Measurements from ENCODE around the gene GNPDA2. TPM values are rescaled to one million over a fixed set of nuclear protein-coding genes. Genes with fewer than 3 reads are reported as not detected.

GNPDA2 gene
- total RNA-seq, 1 donor from 2014 or later = 21.3 TPM

GRCh38 chr4:44668526-44668925 is 57.8 kb downstream of the GNPDA2 start:
- no peak for TF ChIP-seq CTCF (IDR thresholded peaks at IDR 0.05; ENCODE audit: insufficient read depth, low read length, poor library complexity, severe bottlenecking)
- H3K36me3 ChIP-seq (ENCODE audit: control insufficient read depth, insufficient read depth, low read length) = no peaks in the 10 kb centered on the region
- H3K4me3 ChIP-seq (ENCODE audit: low read depth, low read length) = no peak overlapping the region
- H3K27me3 ChIP-seq (ENCODE audit: control insufficient read depth, insufficient read depth, low read length) = no peaks in the 10 kb centered on the region
- no peak for DNase-seq (ENCODE audit: low read depth)

DNA sequence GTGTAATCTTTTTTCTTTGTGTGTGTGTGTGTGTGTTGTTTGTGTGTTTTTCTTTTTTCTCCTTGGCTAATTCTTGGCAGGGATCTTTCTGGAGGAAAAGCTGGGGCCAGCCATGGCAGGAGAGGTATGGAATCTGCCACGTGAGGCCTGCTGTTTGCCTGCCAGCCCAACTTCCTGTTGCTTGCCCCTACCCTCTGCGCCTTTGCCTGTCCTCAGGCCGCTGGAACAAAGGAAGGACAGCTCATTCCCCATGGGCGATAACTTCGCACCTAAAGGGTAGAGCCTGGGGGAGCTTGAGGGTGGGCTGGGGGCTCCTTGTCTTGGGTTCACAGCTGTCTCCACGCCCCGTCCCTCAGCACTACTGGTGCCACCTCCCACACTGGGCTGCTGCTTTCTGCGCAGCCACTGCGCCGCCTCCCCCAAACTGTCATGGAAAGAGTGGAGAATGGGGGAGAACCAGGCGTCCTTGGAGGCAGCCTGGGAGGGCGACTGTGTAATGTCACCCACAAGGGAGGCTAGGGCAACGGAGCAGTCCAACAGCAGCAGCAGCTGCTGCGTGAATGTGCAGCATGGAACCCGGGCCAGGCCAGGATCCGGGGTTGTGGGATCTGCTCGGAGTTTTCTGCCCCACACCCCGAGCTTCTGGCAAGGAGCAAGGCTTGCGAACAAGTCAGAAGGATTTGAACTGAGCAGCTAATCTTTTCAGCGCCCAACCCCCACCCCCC is 62.7 kb downstream of the GNPDA2 start:
- Histone ChIP-seq H3K27me3 (ENCODE audit: control insufficient read depth, insufficient read depth, low read length) (no peaks in the 10 kb centered on the region), H3K36me3 (ENCODE audit: control insufficient read depth, insufficient read depth, low read length) (no peaks in the 10 kb centered on the region), H3K4me3 (ENCODE audit: low read depth, low read length) (no peak overlapping the region)
- DNase-seq (ENCODE audit: low read depth) = no peak
- TF ChIP-seq CTCF (IDR thresholded peaks at IDR 0.05; ENCODE audit: insufficient read depth, low read length, poor library complexity, severe bottlenecking) = no peak

DNA sequence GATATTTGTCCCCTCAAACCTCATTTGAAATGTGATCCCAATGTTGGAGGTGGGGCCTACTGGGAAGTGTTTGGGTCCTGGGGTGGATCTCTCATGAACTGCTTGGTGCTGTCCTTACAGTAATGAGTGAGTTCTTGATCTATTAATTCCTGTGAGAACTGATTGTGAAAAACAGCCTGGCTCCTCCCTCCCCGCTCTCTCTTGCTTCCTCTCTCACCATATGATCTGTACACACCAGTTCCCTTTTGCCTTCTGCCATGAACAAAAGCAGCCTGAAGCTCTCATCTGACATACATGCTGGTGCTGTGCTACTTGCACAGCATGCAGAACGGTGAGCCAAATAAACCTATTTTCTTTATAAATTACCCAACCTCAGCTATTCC is 63.7 kb downstream of the GNPDA2 start:
- no peak overlapping the region for H3K4me3 ChIP-seq (ENCODE audit: low read depth, low read length)
- no peak for DNase-seq (ENCODE audit: low read depth)
- no peaks in the 10 kb centered on the region for H3K27me3 ChIP-seq (ENCODE audit: control insufficient read depth, insufficient read depth, low read length)
- H3K36me3 ChIP-seq (ENCODE audit: control insufficient read depth, insufficient read depth, low read length) = no peaks in the 10 kb centered on the region
- TF ChIP-seq CTCF (IDR thresholded peaks at IDR 0.05; ENCODE audit: insufficient read depth, low read length, poor library complexity, severe bottlenecking) = no peak

- Histone ChIP-seq H3K27me3 (ENCODE audit: control insufficient read depth, insufficient read depth, low read length) (no peaks in the 10 kb centered on the region), H3K36me3 (ENCODE audit: control insufficient read depth, insufficient read depth, low read length) (no peaks in the 10 kb centered on the region), H3K4me3 (ENCODE audit: low read depth, low read length) (no peak overlapping the region)
- no peak for TF ChIP-seq CTCF (IDR thresholded peaks at IDR 0.05; ENCODE audit: insufficient read depth, low read length, poor library complexity, severe bottlenecking)
- DNase-seq (ENCODE audit: low read depth) = no peak
Measured at GRCh38 chr4:44661940-44662622, 64.3 kb downstream of the GNPDA2 start.

DNA sequence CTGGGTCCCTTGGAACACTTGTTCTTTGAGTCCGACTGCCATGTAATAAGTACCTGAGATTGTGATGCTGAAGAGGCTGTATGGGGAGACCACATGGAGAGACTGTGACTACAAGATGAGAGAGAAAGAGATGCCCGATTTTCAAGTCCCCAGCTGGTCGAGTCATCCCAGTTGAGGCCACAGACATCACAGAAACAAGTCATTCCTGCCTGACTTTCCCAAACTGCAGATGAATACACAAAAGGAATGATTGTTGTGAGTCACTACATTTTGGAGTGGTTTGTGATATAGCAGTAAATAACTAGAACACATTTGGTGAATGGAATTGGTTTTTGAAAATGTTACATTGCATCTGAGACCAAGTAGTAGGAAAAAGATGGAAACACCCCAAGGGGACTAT is 66.0 kb downstream of the GNPDA2 start:
- Histone ChIP-seq H3K36me3 (ENCODE audit: control insufficient read depth, insufficient read depth, low read length) (no peaks in the 10 kb centered on the region), H3K4me3 (ENCODE audit: low read depth, low read length) (no peak overlapping the region), H3K27me3 (ENCODE audit: control insufficient read depth, insufficient read depth, low read length) (no peaks in the 10 kb centered on the region)
- no peak for DNase-seq (ENCODE audit: low read depth)
- TF ChIP-seq CTCF (IDR thresholded peaks at IDR 0.05; ENCODE audit: insufficient read depth, low read length, poor library complexity, severe bottlenecking) = no peak
